NCI-H1092 treated with DMSO at 0.1 percent for 48 hours (cell line): ENCODE measurements around the gene C5AR2.
"Not testable (repeated sequence)": the region's sequence is repeated elsewhere in the genome, so short reads cannot be mapped to it uniquely, and the experiment has no call there.

Experiments
- DNase-seq: peaks from one replicate; lab custom pipeline; 2025; lab: John Stamatoyannopoulos, UW

Gene C5AR2

DNA sequence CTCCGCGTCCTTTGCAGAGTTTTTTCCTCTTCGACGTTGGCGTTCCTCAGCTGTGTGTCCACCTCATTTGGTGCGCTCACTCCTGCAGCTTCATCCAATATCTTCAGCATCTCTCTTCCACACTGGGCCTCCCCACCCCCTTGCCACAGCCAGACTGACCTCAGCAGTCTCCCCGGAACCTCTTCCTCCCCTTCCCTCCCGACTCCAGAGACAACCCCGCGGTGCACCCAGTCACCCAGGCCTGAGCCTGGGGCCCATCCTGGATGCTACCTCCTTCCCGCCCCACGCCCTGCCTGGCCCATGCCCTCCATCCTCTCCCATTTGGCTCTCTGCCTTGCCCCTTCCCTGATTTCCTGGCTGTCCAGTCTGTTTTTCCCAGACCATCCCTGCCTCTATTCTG is 8.1 kb upstream of the C5AR2 start:
- no peak for DNase-seq

DNA sequence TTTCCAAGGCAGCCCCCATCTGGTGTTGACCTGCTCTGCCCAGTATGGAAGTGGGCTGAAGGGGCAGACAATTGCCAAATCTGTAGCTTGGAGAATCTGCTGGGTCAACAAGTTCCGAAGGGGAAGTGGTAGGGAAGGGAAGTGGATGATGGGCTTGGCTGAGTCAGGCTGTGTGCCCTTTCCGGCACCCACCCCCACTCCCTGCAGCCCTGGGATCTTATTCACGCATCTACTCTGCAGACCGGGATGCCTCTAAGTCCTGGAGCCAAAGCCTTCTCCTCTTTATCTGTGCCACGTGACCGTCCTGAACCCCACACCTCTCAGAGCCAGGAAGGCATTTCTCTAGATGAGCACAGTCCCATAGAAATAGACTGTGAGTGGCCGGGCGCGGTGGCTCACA is 7.5 kb upstream of the C5AR2 start:
- DNase-seq: no peak

DNA sequence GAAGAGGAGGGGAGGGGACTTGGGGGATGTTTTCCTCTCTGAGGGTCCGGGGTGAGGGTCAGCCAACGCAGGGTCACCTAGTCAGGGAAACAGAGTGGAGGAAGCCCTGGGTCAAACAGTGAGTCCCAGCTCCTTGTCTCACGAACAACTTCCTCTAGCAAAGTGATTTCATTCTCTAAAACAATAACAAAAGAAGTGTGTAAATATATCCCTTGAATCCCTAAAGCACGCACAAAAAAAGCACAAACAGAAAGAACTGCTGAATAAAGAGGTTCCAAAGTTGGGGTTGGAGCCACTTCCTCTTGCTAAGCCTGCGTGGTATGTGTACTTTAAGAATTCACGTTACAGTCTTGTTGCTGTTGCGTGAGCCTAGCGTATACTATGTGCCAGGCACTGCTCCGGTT is 1.5 kb upstream of the C5AR2 start:
- DNase-seq: no peak

DNA sequence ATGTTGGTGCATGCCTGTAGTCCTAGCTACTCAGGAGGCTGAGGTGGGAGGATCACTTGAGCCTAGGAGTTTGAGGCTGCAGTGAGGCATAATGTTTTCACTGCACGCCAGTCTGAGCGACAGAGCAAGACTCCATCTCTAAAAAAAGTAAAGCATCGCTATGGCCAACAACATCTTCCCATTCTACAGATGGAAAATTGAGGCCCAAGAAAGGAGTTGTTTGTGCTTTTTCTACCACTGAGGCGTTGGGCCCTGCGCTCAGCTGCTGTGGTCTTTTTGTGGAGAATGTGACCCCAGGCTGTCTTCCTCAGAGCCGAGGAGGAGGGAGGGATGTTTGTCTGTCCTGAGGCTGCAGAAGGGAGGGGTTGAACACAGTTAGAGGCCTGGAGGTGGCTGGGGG is 485 bp upstream of the C5AR2 start:
- DNase-seq: no peak

DNA sequence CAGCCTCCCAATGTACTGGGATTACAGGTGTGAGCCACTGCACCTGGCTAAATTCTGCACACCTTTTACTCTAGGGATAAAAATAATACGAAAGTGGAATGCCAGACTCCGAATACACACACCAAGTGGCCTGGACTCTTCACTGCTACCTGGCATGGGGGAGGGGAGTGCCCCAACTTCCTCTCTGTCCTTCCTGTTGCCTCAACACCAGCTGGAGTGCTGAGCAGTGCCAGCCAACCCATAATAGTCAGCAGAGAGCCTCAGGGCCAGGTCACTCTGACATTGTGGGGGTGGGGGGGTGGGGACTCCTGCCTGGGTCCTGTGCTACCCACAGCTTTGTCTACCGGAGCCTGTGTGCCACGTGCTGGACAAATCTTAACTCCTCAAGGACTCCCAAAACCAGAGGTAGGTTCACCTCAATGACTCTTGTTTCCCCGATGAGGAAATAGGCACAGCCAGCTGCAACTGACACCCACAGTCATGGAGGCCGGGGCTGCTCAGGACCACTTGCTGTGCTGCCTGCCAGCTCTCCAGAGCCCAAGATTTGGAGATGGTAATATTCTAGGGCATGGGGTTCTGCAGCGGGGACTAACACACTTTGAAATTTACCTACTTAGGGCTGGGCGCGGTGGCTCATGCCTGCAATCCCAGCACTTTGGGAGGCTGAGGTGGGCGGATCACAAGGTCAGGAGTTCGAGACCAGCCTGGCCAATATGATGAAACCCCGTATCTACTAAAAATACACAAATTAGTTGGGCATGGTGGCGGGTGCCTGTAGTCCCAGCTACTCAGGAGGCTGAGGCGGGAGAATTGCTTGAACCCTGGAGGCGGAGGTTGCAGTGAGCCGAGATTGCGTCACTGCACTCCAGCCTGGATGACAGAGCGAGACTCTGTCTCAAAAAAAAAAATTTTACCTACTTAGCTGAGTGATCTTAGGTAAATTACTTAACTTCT is 5.1 kb downstream of the C5AR2 start:
- DNase-seq: peak; percentile 3

DNA sequence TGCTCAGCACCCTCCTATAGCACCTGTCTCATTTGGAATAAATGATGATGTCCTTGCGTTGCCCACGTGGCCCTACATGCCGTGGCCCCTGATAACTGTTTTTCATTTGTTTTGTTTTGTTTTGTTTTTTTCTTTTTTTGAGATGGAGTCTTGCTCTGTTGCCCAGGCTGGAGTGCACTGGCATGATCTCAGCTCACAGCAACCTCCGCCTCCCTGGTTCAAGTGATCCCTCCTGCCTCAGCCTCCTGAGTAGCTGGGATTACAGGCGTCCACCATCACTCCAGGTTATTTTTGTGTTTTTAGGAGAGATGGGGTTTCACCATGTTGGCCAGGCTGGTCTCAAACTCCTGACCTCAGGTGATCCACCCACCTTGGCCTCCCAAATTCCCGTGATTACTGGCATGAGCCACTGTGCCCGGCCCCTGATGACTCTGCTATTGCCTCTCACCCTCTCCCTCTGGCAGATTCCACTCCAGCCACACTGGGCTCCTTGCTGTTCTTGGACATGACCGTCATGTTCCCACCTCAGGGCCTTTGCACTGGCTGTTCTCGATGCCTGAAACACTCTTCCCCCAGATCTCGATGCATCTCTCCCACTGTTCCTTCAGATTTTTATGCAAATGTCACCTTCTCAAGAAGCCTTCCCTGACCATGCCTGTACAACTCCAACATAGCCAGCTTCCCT is 7.4 kb downstream of the C5AR2 start:
- no peak for DNase-seq

DNA sequence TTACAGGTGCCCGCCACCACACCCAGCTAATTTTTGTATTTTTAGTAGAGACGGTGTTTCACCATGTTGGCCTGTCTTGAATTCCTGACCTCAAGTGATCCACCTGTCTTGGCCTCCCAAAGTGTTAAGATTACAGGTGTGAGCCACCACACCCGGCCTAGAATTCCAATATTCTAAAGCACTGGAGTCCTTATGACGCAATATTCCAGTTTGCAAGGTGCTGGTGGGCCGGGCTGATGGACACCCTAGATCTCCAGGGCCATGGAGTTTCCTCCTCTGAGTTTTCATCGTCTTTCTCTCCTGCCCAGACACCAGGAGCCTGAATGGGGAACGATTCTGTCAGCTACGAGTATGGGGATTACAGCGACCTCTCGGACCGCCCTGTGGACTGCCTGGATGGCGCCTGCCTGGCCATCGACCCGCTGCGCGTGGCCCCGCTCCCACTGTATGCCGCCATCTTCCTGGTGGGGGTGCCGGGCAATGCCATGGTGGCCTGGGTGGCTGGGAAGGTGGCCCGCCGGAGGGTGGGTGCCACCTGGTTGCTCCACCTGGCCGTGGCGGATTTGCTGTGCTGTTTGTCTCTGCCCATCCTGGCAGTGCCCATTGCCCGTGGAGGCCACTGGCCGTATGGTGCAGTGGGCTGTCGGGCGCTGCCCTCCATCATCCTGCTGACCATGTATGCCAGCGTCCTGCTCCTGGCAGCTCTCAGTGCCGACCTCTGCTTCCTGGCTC is 8.7 kb downstream of the C5AR2 start:
- DNase-seq: no peak

DNA sequence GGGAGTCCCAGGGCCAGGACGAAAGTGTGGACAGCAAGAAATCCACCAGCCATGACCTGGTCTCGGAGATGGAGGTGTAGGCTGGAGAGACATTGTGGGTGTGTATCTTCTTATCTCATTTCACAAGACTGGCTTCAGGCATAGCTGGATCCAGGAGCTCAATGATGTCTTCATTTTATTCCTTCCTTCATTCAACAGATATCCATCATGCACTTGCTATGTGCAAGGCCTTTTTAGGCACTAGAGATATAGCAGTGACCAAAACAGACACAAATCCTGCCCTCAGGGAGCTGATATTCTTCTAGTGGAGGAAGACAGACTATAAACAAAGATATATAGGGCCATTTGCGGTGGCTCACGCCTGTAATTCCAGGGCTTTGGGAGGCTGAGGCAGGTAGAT is 9.8 kb downstream of the C5AR2 start:
- no peak for DNase-seq

DNA sequence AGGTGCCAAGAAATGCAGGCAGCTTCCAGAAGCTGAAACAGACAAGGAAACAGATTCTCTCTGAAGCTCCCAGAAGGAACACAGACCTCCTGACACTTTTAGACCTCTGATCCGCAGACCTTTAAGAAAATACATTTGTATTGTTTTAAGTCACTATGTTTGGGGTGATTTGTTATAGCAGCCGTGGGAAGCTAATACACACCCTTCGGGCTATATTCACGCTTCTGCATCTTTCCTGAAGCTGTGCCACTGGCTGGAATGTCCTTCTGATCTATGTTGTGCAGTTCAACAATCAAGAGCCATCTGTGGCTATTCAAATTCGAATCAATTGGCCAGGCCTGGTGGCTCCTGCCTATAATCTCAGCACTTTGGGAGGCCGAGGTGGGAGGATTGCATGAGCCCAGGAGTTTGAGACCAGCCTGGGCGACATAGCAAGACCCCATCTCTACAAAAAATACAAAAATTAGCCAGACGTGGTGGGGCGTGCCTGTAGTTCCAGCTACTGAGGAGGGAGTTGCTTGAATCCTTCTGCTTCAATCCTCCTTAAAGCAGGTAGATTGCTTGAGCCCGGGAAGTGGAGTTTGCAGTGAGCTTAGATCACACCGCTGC is 11.3 kb downstream of the C5AR2 start:
- DNase-seq: no peak

DNA sequence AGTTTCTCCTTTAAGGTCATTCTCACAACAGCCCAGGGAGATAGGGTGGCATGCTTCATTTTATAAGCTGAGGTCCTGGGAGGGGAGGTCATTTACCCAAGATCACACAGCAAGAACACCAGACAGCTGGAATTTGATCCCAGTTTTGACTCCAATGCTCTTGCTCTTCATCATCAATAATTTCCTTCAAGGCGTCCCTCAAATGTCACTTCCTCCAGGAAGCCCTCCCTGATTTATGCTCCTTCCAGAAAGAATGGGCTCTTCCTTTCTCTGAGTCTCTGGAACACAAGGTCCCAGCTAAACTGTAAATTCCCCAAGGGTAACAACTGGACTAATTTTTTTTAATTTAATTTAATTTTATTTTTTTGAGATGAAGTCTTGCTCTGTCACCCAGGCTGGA is 12.4 kb downstream of the C5AR2 start:
- DNase-seq: no peak

DNA sequence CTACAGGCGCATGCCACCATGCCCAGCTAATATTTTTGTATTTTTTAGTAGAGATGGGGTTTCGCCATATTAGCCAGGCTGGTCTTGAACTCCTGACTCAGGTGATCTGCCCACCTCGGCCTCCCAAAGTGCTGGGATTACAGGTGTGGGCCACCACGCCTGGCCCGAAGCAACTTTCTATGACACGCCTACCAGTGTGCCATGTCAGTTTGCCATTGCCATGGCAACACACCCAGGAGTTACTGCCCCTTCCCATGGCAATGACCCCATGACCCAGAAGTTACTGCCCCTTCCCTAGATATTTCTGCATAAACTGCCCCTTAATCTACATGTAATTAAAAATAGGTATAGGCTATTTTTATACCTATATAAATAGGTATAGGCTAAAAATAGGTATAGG is 14.0 kb downstream of the C5AR2 start:
- not testable (repeated sequence) for DNase-seq

DNA sequence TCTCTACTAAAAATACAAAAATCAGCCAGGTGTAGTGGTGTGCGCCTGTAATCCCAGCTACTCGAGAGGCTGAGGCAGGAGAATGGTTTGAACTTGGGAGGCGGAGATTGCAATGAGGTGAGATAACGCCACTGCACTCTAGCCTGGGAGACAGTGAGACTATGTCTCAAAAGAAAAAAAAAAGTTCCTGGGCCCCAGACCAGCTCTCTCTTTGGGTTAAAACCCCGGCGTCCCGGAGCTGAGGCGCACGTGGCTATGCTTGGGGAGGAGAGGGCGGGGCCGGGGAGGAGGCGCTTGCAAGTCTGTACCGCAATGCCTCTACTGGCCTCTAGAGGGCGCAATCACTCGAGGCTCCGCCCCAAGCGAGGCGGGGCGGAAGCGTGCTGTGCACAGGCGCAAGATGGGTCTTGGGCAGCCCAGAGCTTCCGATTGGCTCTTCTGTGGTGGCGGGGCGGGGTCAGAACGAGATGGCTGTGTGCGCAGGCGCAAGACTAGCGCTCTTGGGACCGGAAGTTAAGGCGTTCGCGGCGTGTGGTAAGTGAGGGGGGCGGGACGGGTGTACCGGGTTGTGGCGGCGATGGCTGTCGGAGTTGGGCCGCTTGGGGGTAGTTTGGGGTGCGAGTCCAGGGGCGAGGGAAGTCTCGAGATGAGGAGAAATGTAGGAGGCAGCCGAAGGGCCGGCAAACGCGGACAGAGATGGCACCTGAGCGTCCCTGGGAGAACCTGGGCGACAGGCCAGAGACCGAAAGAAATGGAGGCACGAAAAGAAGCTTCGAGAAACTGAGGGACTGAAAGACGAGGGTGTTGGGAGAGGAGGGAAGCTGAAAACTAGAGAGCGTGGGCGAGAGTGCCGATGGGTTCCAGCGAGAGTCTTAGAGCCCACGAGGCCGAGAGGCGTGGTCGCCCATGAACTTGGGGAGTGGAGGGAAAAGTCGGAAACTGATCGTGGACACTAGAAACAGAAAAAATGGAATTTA is 17.1 kb downstream of the C5AR2 start, which contains the start of gene DHX34:
DHX34 (plus strand) TSS at position 497 of the 977 bp plus-strand sequence. CDS start 3,716 bp downstream, outside the sequence.
- peak; percentile 96 for DNase-seq

DNA sequence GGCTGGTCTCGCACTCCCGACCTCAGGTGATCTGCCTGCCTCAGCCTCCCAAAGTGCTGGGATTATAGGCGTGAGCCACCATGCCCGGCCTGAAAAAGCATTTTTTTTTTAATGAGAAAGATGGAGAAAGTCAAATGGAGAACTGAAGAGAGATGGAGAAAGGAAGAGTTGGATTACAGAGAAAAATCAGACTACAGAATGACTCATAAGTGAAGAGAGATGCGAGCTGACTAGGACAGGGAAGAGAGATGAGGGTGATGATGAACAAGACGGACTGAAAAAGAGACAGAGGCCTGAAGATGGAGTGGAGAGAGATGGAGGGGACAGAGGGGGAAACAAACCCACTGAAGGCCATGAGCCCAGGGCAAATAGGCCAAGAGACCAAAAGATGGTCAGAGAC is 18.7 kb downstream of the C5AR2 start:
- no peak for DNase-seq

DNA sequence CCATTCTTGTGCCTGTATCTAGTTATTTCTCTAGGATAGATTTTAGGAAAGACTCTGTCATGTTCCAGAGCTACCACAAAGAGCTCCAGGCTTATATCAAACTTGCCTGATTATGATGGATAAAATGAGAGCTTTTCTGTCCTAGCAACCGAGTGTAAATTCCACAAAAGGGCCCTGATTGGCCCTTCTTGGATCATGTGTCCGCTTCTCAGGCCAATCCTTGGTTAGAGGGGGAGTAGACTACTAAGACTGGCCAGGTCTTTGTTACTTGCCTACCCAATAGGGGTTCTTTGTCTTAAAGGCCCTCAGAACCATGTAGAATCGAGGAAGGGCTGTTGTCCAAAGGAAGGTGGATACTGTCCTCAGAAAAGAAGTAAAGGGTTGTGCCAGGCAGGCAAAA is 19.6 kb downstream of the C5AR2 start:
- DNase-seq: no peak

DNA sequence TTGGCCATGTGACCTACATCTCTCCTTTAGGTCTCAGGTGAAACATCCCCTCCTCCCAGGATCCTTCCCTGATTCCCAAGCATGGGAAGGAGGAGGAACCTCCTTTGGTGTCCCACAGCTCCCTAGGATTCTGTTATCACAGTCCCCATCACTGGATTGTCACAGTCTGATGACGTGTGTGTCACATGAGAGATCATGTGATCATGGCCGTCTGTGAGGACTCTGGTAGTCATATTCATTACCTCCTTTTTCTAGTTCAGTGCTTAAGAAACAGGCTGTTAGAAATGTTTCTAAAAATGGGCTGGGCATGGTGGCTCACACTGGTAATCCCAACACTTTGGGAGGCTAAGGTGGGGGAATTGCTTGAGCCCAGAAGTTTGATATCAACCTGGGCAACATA is 20.1 kb downstream of the C5AR2 start:
- no peak for DNase-seq

DNA sequence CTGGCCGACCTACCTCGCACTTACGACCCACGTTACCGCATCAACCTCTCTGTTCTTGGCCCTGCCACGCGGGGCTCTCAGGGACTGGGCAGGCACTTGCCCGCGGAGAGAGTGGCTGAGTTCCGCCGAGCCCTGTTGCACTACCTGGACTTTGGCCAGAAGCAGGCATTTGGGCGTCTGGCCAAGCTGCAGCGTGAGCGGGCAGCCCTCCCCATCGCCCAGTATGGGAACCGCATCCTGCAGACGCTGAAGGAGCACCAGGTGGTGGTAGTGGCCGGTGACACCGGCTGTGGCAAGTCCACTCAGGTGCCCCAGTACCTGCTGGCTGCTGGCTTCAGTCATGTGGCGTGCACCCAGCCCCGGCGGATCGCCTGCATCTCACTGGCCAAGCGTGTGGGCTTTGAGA is 21.3 kb downstream of the C5AR2 start:
- no peak for DNase-seq

DNA sequence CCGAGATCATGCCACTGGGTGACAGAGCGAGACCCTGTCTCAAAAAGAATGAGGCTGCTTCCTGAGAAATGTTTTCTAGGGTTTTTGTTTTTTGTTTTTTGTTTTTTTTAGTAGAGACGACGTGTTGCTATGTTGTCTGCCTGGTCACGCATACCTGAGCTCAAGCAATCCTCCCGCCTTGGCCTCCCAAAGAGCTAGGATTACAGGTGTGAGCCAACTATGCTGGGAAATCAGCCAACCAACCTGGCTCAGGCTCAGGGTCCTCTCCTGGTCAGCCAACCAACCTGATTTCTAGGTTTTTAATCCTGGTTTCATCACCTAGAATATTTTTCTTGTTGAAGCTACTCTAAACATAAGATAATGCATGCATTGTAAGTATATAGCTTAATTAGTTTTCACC is 24.9 kb downstream of the C5AR2 start:
- DNase-seq: no peak

DNA sequence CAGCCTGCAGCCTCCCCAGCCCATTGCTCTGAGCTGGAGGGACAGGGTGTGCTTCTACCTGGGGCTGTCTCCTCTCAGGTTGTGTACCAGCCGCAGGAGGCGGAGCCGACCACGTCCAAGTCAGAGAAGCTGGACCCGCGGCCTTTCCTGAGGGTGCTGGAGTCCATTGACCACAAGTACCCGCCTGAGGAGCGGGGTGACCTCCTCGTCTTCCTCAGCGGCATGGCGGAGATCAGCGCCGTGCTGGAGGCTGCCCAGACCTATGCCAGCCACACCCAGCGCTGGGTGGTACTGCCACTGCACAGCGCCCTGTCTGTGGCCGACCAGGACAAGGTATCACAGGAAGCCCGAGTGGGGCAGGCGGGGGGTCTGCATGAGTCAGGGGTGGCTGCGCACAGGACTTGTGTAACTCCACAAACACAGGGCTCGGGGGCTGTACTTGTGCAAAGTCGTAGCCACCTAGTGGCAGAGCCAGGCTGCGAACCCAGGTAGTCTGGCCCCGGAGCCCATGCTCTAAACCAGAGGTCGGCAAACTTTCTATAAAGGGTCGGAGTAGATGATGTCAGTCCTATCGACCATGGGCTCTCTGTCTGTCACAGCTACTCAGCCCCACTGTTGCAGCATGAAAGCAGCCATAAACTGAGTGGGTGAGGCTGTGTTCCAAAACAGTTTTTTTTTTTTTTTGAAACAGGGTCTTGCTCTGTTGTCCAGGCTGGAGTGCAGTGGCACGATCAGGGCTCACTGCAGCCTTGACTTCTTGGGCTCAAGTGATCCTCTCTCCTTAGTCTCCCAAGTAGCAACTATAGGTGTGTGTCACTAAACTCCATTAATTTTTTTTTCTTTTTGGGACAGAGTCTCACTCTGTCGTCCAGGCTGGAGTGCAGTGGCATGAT is 26.1 kb downstream of the C5AR2 start:
- DNase-seq: no peak

DNA sequence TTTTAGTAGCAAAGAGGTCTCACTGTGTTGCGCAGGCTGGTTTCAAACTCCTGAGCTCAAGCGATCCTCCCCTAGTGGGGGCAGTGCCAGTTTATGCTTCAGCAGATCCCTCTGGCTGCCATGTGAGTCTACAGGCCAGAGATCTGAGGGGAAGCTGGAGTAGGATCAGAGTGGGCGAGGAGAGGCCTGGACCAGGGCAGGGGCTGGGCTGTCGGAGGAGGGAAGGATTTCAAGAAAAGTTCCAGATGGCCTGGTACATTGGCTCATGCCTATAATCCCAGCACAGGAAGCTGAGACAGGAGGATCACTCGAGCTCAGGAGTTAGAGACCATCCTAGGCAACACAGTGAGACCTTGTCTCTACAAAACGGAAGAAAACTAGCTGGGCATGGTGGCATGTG is 27.0 kb downstream of the C5AR2 start:
- DNase-seq: no peak

DNA sequence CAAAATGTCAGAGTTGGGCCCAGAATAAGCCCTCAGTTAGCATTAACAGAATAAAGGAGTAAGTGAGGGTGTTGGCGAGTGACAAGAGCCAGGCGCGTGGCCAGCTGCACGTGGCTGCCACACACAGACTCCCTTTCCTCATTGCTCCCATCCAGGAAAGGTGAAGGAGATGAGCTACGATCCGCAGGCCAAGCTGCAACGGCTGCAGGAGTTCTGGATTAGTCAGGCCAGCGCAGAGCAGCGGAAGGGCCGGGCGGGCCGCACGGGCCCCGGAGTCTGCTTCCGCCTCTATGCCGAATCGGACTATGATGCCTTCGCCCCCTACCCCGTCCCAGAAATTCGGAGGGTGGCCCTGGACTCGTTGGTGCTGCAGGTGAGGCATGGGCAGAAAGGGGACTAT is 30.3 kb downstream of the C5AR2 start:
- DNase-seq: no peak
